WERI-Rb-1 (cell line): ENCODE measurements around the gene PCBP2.

Experiments used
- DNase-seq: peaks from one replicate; pipeline ENCODE4 v3.0.0-alpha.2; 2020
- H3K27ac ChIP-seq: fragments of 250-450 bp; sonication (Bioruptor Pico); 2 replicates; pipeline ENCODE4 v1.5.1; 2020; ENCODE audit warnings: mild to moderate bottlenecking, moderate library complexity
- H3K27me3 ChIP-seq: fragments of 250-450 bp; sonication (Bioruptor Pico); 2 replicates; pipeline ENCODE4 v1.5.1; 2021; ENCODE audit warnings: mild to moderate bottlenecking, low read depth, moderate library complexity; ENCODE audit not compliant: insufficient read depth, severe bottlenecking
- H3K36me3 ChIP-seq: fragments of 250-450 bp; sonication (Bioruptor Pico); 2 replicates; pipeline ENCODE4 v1.5.1; 2020; ENCODE audit warnings: mild to moderate bottlenecking, moderate library complexity
- H3K4me3 ChIP-seq: 2 replicates; pipeline ENCODE4 v1.5.1; 2011; ENCODE audit warnings: low read depth, mild to moderate bottlenecking, control low read depth, low read length
- H3K9me3 ChIP-seq: fragments of 250-450 bp; sonication (Bioruptor Pico); 2 replicates; pipeline ENCODE4 v1.5.1; 2021; ENCODE audit warnings: mild to moderate bottlenecking, moderate library complexity; ENCODE audit not compliant: severe bottlenecking
- CTCF ChIP-seq: IDR thresholded peaks from 2 replicates; pipeline ENCODE4 v1.5.1; 2011; ENCODE audit warnings: low read depth, mild to moderate bottlenecking, control low read depth, inconsistent platforms, low read length

The PCBP2 gene

GRCh38 chr12:53481939-53482586 lies 30.2 kb downstream of the PCBP2 start:
- DNase-seq: no peak
- H3K36me3 ChIP-seq: peaks cover 92% of the 10 kb centered on the region

GRCh38 chr12:53482626-53483168 lies 30.8 kb downstream of the PCBP2 start:
- H3K27ac ChIP-seq: no peak overlapping the region
- H3K4me3 ChIP-seq: no peak overlapping the region
- H3K27me3 ChIP-seq: no peaks in the 10 kb centered on the region
- H3K9me3 ChIP-seq: no peaks in the 10 kb centered on the region
- no peak for DNase-seq
- TF ChIP-seq CTCF: no peak
- peaks cover 89% of the 10 kb centered on the region for H3K36me3 ChIP-seq

More at GRCh38 chr12:53481939-53482586, 30.2 kb downstream of the PCBP2 start:
- H3K27ac ChIP-seq: no peak overlapping the region
- H3K4me3 ChIP-seq: no peak overlapping the region
- H3K9me3 ChIP-seq: no peaks in the 10 kb centered on the region
- peak; percentile 48 for TF ChIP-seq CTCF
- no peaks in the 10 kb centered on the region for H3K27me3 ChIP-seq

GRCh38 chr12:53483225-53483978 lies 31.5 kb downstream of the PCBP2 start:
- Histone ChIP-seq H3K27ac (no peak overlapping the region), H3K4me3 (no peak overlapping the region), H3K36me3 (peaks cover 87% of the 10 kb centered on the region), H3K9me3 (no peaks in the 10 kb centered on the region), H3K27me3 (no peaks in the 10 kb centered on the region)
- DNase-seq: no peak
- TF ChIP-seq CTCF: no peak

GRCh38 chr12:53483979-53484377 lies 32.1 kb downstream of the PCBP2 start:
- no peak for DNase-seq
- Histone ChIP-seq H3K9me3 (no peaks in the 10 kb centered on the region), H3K4me3 (no peak overlapping the region), H3K36me3 (peaks cover 81% of the 10 kb centered on the region), H3K27ac (no peak overlapping the region), H3K27me3 (no peaks in the 10 kb centered on the region)
- TF ChIP-seq CTCF: no peak

GRCh38 chr12:53484686-53485575 lies 33.0 kb downstream of the PCBP2 start:
- TF ChIP-seq CTCF: no peak
- no peaks in the 10 kb centered on the region for H3K27me3 ChIP-seq

More at GRCh38 chr12:53484686-53485575, 33.0 kb downstream of the PCBP2 start:
- Histone ChIP-seq H3K9me3 (no peaks in the 10 kb centered on the region), H3K4me3 (no peak overlapping the region), H3K27ac (no peak overlapping the region), H3K36me3 (peaks cover 73% of the 10 kb centered on the region)
- DNase-seq: no peak
